HG03025 (cell line): Measurements from ENCODE around the gene CTCF.

Source experiments
- ATAC-seq: cut with Tn5 transposase; IDR thresholded peaks from one replicate; pipeline ENCODE4 v1.9.1; 2021; ENCODE audit warnings: mild to moderate bottlenecking, moderate library complexity; ENCODE audit not compliant: unreplicated experiment, low FRiP score

CTCF gene

DNA sequence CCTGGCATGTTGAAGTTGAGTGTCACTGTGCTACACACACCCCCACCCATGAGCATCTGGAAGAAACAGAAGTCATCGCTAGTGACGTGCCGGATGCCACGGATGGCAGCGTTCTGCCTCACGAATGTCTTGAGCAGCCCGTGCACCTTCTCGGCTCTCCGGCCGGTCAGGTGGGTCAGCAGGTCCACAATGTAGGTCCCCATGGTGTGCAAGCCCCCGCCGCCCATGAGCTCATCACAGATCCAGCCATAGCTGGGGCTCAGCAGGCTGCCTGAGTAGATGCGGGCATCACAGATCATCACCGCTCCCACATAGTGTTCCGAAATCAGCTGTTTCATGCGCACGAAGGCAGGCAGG, 113.2 kb downstream of the CTCF start:
- no peak for ATAC-seq

GRCh38 chr16:67675999-67676398, 113.7 kb downstream of the CTCF start:
- no peak for ATAC-seq

DNA sequence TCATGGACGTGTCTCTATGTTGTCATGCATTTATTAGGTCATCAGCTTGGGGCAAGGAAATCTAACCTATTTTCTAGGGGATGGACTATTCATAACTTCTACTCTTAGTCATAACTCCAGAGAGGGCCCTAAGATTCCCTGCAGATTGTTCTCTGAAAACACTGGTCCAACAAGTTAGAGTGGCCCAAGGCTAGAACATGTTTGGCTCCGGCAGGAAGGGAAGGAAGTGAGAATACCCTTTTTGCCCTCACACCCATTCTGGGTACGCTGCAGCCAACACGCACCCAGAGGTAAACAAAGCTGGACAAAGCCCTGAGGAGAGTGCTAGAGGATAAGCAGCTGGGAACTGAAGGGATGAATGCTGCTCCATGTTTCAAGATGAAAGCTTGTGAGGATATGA, 114.2 kb downstream of the CTCF start:
- ATAC-seq: no peak

DNA sequence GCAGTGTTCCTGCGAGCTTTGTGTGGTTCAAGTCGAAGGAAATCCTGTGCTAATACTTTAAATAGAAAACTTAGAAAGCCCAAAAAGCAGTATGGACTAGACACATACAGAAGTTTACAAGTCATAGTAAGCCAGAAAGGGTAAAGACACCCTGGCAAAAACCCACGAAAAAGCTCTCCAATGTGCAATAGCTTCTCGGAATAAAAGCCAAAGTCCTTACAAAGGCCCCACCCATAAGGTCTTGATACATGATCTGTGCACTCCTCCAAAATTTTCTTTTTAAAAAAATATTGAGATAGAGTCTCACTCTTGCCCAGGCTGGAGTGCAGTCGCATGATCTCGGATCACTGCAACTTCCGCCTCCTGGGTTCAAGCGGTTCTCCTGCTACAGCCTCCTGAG, 114.6 kb downstream of the CTCF start:
- no peak for ATAC-seq

DNA sequence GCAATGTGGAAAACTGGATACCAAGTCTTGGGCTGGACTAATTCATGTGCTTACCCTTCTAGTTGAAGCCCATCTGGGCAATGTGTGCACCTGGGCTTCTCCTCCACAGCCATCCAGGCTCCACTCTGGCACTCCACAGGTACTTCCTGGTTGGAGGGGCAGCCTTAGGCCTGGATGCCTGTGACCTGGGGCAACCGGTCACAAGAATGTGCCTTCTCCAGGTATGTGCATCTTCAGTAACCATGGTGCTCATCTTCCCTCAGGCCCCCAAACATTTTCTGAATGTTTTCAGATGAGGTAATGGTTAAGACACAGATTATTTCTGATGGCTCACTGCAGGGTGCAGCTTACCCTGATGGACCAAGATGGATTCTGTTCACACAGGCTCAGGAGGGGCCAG, 115.4 kb downstream of the CTCF start:
- ATAC-seq: no peak

GRCh38 chr16:67678354-67679023, 116.2 kb downstream of the CTCF start:
- no peak for ATAC-seq

- no peak for ATAC-seq
Measured at GRCh38 chr16:67679935-67680897, 117.9 kb downstream of the CTCF start.

GRCh38 chr16:67683767-67684166, 121.4 kb downstream of the CTCF start:
- no peak for ATAC-seq

GRCh38 chr16:67685388-67686112, 123.2 kb downstream of the CTCF start:
- ATAC-seq: no peak
